Nasal cavity respiratory epithelium epithelial cell of viscerocranial mucosa (primary cell): ENCODE results near the gene NPDC1. TPM values are rescaled to one million over a fixed set of nuclear protein-coding genes. Genes with fewer than 3 reads are reported as not detected.

Experiments
- total RNA-seq: library from RNA; depleted of rRNA; stranded (reverse); fragments of >200 nt; gene quantifications from 2 replicates; pipeline ENCODE4 v1.2.3, GENCODE V29; 2014

The NPDC1 gene
- 3.8 and 16.7 TPM in 2 replicates for total RNA-seq

GRCh38 chr9:137046088-137046787 lies at the start of gene NPDC1:
Gene NPDC1 (minus strand): TSS chr9:137046177. CDS start chr9:137045989, 188 bp downstream.

GRCh38 chr9:137086531-137087408 lies 40.8 kb upstream of the NPDC1 start, which contains the start of gene MAN1B1:
Gene MAN1B1 (plus strand): TSS chr9:137086985. CDS start chr9:137087000, 15 bp downstream.

GRCh38 chr9:137077010-137077747 lies 31.2 kb upstream of the NPDC1 start, which contains the start of gene UAP1L1:
Gene UAP1L1 (plus strand): TSS chr9:137077517. CDS start chr9:137077533, 16 bp downstream.

GRCh38 chr9:137070201-137070905 lies 24.4 kb upstream of the NPDC1 start, which contains the start of gene SAPCD2:
Gene SAPCD2 (minus strand): TSS chr9:137070557. CDS start chr9:137070460, 97 bp downstream.

GRCh38 chr9:137053944-137054931 lies 8.3 kb upstream of the NPDC1 start, which contains the start of gene ENTPD2:
Gene ENTPD2 (minus strand): TSS chr9:137054061. CDS start chr9:137053997, 64 bp downstream.

GRCh38 chr9:137031904-137032640 lies 13.9 kb downstream of the NPDC1 start, which contains the start of gene FUT7:
Gene FUT7 (minus strand): TSS chr9:137032088. CDS start chr9:137031991, 97 bp downstream.

GRCh38 chr9:137027369-137028262 lies 18.4 kb downstream of the NPDC1 start, which contains the start of gene ABCA2:
Gene ABCA2 (minus strand): TSS chr9:137028237. CDS start chr9:137028140, 97 bp downstream.

GRCh38 chr9:136996361-136997292 lies 49.4 kb downstream of the NPDC1 start, which contains the start of gene CLIC3:
Gene CLIC3 (minus strand): TSS chr9:136996568. CDS start chr9:136996543, 25 bp downstream.

GRCh38 chr9:136991993-136992818 lies 53.8 kb downstream of the NPDC1 start, which contains the start of gene PAXX:
Gene PAXX (plus strand): TSS chr9:136992422. CDS start chr9:136992444, 22 bp downstream.

Other genes with a start within 250 kb of the NPDC1 start
- gene CCDC183, start 249.8 kb downstream of the NPDC1 start, total RNA-seq, result under 0.01 and 0.28 TPM in 2 replicates
- gene RABL6, start 238.2 kb downstream of the NPDC1 start, total RNA-seq, result 73.4 and 86.8 TPM in 2 replicates
- 2.1 and 3.4 TPM in 2 replicates for gene AJM1, start 203.7 kb downstream of the NPDC1 start, total RNA-seq
- 88.2 and 91.8 TPM in 2 replicates for gene PHPT1, start 196.8 kb downstream of the NPDC1 start, total RNA-seq
- 1.4 and 6.5 TPM in 2 replicates for gene MAMDC4, start 193.8 kb downstream of the NPDC1 start, total RNA-seq
- 269 and 274 TPM in 2 replicates for gene EDF1, start 179.9 kb downstream of the NPDC1 start, total RNA-seq
- gene TRAF2, start 159.7 kb downstream of the NPDC1 start, total RNA-seq, result 9.9 and 24.1 TPM in 2 replicates
- 107 and 164 TPM in 2 replicates for gene FBXW5, start 101.4 kb downstream of the NPDC1 start, total RNA-seq
- gene C8G, start 100.9 kb downstream of the NPDC1 start, total RNA-seq, result 0.28 TPM in 1 of 2 replicates, not detected in the other
- gene LCN12, start 93.9 kb downstream of the NPDC1 start, total RNA-seq, result 0.34 TPM in 1 of 2 replicates, not detected in the other
- not detected in 2 replicates for gene PTGDS, start 68.7 kb downstream of the NPDC1 start, total RNA-seq
- gene LCNL1, start 63.2 kb downstream of the NPDC1 start, total RNA-seq, result not detected in 2 replicates
- 7.8 and 9.9 TPM in 2 replicates for gene PAXX, start 53.8 kb downstream of the NPDC1 start, total RNA-seq
- 4.4 and 6.7 TPM in 2 replicates for gene CLIC3, start 49.6 kb downstream of the NPDC1 start, total RNA-seq
- 4.1 and 48.2 TPM in 2 replicates for gene ABCA2, start 17.9 kb downstream of the NPDC1 start, total RNA-seq
- not detected in 2 replicates for gene FUT7, start 14.1 kb downstream of the NPDC1 start, total RNA-seq
- gene ENTPD2, start 7.9 kb upstream of the NPDC1 start, total RNA-seq, result 1.8 and 3.1 TPM in 2 replicates
- 0.85 and 2.1 TPM in 2 replicates for gene SAPCD2, start 24.4 kb upstream of the NPDC1 start, total RNA-seq
- gene UAP1L1, start 31.3 kb upstream of the NPDC1 start, total RNA-seq, result 4.8 and 6.3 TPM in 2 replicates
- gene MAN1B1, start 40.8 kb upstream of the NPDC1 start, total RNA-seq, result 62.5 and 67.1 TPM in 2 replicates
- 62.2 and 81.7 TPM in 2 replicates for gene DPP7, start 68.6 kb upstream of the NPDC1 start, total RNA-seq
- gene GRIN1, start 93.0 kb upstream of the NPDC1 start, total RNA-seq, result 0.57 and 1.0 TPM in 2 replicates
- gene LRRC26, start 123.9 kb upstream of the NPDC1 start, total RNA-seq, result 2.1 TPM in 1 of 2 replicates, not detected in the other
- gene TMEM210, start 125.9 kb upstream of the NPDC1 start, total RNA-seq, result not detected in 2 replicates
- 17.4 and 24.1 TPM in 2 replicates for gene ANAPC2, start 142.4 kb upstream of the NPDC1 start, total RNA-seq
- 46.5 and 57.4 TPM in 2 replicates for gene SSNA1, start 142.5 kb upstream of the NPDC1 start, total RNA-seq
- gene TPRN, start 154.6 kb upstream of the NPDC1 start, total RNA-seq, result 3.6 and 4.8 TPM in 2 replicates
- gene TMEM203, start 159.5 kb upstream of the NPDC1 start, total RNA-seq, result 33.0 and 38.3 TPM in 2 replicates
- 5.8 and 7.3 TPM in 2 replicates for gene NDOR1, start 159.5 kb upstream of the NPDC1 start, total RNA-seq
- gene RNF208, start 176.1 kb upstream of the NPDC1 start, total RNA-seq, result 0.34 and 0.78 TPM in 2 replicates
- 1.6 and 3.8 TPM in 2 replicates for gene CYSRT1, start 179.0 kb upstream of the NPDC1 start, total RNA-seq
- gene RNF224, start 181.3 kb upstream of the NPDC1 start, total RNA-seq, result under 0.01 and 0.28 TPM in 2 replicates
- gene SLC34A3, start 184.7 kb upstream of the NPDC1 start, total RNA-seq, result under 0.01 TPM in 1 of 2 replicates, not detected in the other
- gene TUBB4B, start 195.1 kb upstream of the NPDC1 start, total RNA-seq, result 97.1 and 124 TPM in 2 replicates
- not detected in 2 replicates for gene STPG3, start 205.1 kb upstream of the NPDC1 start, total RNA-seq
- 54.0 and 66.1 TPM in 2 replicates for gene NELFB, start 209.2 kb upstream of the NPDC1 start, total RNA-seq
- gene TOR4A, start 231.5 kb upstream of the NPDC1 start, total RNA-seq, result 14.7 and 34.9 TPM in 2 replicates